Cardiac fibroblast (primary cell): ENCODE measurements around the gene WDCP.
"Not testable (repeated sequence)": the region's sequence is repeated elsewhere in the genome, so short reads cannot be mapped to it uniquely, and the experiment has no call there.

ENCODE experiments used
- DNase-seq, 2 donors: peaks; one replicate each; pipeline versions ENCODE4 v3.0.0 to v3.0.0-alpha.2; 2010; ENCODE audit warnings: low read depth in 2 of 2
- H3K4me3 ChIP-seq, 2 donors: replicated peaks in 1 of 2; 1 replicate in 1 of 2; 2 replicates in 1 of 2; pipeline ENCODE4 v1.5.1; 2011; ENCODE audit warnings: low read depth in 2 of 2, low read length in 2 of 2, mild to moderate bottlenecking in 2 of 2, moderate library complexity in 1 of 2
- TF ChIP-seq, protein P1 (sequence below): IDR thresholded peaks from one replicate; pipeline ENCODE4 v1.5.1; 2011; ENCODE audit warnings: low read depth, mild to moderate bottlenecking, low read length, inconsistent platforms

WDCP gene

DNA sequence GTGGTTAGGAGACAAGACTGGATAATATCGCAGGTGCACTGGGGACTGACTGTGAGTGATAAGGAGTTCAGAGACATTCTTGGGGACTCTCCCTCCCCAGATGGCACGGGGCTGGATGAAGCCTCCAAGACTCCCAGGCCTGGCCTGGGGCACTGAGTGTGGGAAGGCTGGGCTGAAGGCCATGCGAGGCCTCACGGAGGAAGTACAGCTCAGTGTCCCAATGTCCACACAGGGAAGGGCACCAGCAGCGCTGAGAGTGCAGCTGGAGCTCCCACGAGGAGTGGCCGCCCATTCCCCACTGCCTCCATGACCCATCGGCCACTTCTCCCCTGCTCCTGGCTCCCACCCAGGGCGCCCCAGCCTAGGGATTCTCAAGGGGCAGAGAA lies 30.8 kb downstream of the WDCP start:
- TF ChIP-seq, protein P1, sequence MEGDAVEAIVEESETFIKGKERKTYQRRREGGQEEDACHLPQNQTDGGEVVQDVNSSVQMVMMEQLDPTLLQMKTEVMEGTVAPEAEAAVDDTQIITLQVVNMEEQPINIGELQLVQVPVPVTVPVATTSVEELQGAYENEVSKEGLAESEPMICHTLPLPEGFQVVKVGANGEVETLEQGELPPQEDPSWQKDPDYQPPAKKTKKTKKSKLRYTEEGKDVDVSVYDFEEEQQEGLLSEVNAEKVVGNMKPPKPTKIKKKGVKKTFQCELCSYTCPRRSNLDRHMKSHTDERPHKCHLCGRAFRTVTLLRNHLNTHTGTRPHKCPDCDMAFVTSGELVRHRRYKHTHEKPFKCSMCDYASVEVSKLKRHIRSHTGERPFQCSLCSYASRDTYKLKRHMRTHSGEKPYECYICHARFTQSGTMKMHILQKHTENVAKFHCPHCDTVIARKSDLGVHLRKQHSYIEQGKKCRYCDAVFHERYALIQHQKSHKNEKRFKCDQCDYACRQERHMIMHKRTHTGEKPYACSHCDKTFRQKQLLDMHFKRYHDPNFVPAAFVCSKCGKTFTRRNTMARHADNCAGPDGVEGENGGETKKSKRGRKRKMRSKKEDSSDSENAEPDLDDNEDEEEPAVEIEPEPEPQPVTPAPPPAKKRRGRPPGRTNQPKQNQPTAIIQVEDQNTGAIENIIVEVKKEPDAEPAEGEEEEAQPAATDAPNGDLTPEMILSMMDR: no peak
- no peak overlapping the region for H3K4me3 ChIP-seq

DNA sequence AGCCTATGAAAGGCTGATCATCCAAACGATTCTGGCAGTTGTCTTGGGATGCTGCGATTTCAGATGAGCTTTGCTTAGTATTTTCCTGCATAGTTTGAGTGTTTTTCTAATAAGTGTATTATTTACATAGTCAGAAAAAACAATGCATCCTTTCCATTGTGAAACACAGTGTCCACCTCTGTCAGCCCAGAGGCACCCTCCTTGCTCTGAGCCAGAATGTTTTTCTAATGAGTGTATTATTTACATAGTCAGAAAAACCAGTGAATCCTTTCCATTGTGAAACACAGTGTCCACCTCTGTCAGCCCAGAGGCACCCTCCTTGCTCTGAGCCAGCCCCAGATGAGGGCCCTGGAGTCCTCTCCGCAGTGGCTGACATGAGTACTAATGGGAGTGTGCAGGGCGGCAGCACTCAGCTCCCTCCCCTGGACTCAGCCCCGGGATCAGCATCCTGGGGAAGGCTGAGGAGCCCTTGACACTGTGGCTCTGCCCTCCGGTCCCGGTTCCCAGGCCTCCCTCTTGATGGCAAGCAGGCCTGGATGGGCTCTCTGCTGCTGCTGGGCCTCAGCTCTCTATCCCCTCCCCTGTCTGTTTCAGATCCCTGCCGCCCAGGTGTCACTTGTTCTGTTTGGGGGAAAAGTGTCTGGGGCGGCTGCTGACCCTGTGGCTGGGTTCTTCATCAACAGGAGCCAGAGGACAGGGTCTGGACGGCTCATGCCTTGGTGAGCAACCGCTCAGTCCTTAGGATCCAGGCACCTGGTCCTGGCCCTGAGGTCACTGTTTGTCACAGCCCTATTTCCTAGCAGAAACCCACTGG lies 31.4 kb downstream of the WDCP start:
- no peak overlapping the region for H3K4me3 ChIP-seq
- TF ChIP-seq, protein P1: no peak
- peak; percentile 62 to 96 for DNase-seq

More for the DNA sequence above, 30.8 kb downstream of the WDCP start:
- DNase-seq: peak in 1 of 2 donors; percentile 18

GRCh38 chr2:24014902-24015301 lies 32.3 kb downstream of the WDCP start:
- peak in 1 of 2 donors; percentile 61 for DNase-seq
- not testable (repeated sequence) for H3K4me3 ChIP-seq

GRCh38 chr2:24012521-24013188 lies 34.5 kb downstream of the WDCP start:
- no peak for DNase-seq
- no peak overlapping the region for H3K4me3 ChIP-seq
- TF ChIP-seq, protein P1: no peak

DNA sequence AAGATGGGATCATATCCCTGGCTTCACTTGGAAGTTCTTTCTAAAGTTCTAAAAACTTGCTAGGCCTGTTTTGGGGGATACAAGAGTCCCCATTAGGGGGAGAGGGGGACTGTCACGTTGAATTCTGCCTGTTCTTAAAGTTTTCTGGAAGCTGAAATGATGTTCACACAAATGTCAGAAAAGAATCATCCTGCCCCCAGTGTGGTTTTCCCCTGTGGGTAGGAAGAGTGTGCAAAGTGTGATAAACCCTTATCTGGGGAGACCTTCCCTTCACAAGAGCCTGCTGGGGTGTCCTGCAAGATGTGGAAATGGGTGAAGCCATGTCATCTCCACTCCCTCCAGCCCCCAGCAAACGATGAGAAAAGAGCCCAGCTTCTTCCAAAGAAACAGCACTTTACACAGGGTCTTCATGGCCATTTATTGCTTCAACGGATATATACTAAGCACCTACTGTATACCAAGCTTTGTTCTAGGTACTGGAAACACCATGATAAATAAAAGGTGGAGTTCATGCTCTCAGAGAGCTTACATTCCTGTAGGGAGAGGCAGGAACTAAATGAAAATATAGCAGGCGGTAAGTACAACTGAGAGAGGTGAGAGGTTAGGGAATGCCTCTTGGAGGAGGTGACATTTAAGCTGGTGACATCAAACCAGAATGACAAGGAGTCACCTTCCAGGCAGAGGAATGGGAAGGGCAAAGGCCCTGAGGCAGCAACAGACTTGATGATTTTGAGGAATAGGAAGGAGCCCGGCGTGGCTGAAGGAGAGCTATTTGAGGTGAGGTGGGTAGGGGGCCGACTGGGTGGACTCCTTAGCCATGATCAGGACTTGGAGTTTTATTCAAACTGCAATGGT lies 35.7 kb downstream of the WDCP start:
- TF ChIP-seq, protein P1: no peak
- no peak overlapping the region for H3K4me3 ChIP-seq
- no peak for DNase-seq

- TF ChIP-seq, protein P1: no peak
- DNase-seq: no peak
- peak overlapping the region in 1 of 2 donors; percentile 53 for H3K4me3 ChIP-seq
Observed at GRCh38 chr2:24010477-24011249, 36.5 kb downstream of the WDCP start.
